OCI-LY3 (cell line): ENCODE results near the gene FAM162B.

Experiments
- H2AFZ ChIP-seq: fragments of 200-600, 300-600 bp; shearing (Covaris generic); 2 replicates; pipeline ENCODE4 v1.6.0; 2014; ENCODE audit warnings: antibody characterized with exemption, low read depth, low read length
- H3K27ac ChIP-seq: fragments of 200-600, 300-600 bp; sonication (generic); 2 replicates; pipeline ENCODE4 v1.5.1; 2014; ENCODE audit warnings: mild to moderate bottlenecking, low read length, moderate library complexity, mixed read lengths
- H3K27me3 ChIP-seq: fragments of 200-600, 300-600 bp; sonication (generic); 2 replicates; pipeline ENCODE4 v1.6.1; 2014; ENCODE audit warnings: low read depth, low read length, mixed read lengths
- H3K36me3 ChIP-seq: fragments of 200-600, 300-600 bp; sonication (generic); replicated peaks from 2 replicates; pipeline ENCODE3; 2014; ENCODE audit warnings: low read depth, low read length, mixed read lengths
- H3K4me1 ChIP-seq: fragments of 300-600, 200-600 bp; sonication (generic); 2 replicates; pipeline ENCODE4 v1.6.1; 2014; ENCODE audit warnings: low read length, mixed read lengths
- H3K4me2 ChIP-seq: fragments of 200-600, 300-600 bp; sonication (generic); 2 replicates; pipeline ENCODE4 v1.6.1; 2014; ENCODE audit warnings: low read length, mixed read lengths
- H3K4me3 ChIP-seq: fragments of 300-600, 200-600 bp; sonication (generic); 2 replicates; pipeline ENCODE4 v1.5.1; 2014; ENCODE audit warnings: antibody characterized with exemption, mild to moderate bottlenecking, low read length, moderate library complexity
- H3K79me2 ChIP-seq: fragments of 300-600, 200-600 bp; shearing (Covaris generic); 2 replicates; pipeline ENCODE4 v1.6.1; 2014; ENCODE audit warnings: mild to moderate bottlenecking, low read length, mixed read lengths
- H3K9ac ChIP-seq: fragments of 300-600, 200-600 bp; shearing (Covaris generic); 2 replicates; pipeline ENCODE4 v1.6.0; 2014; ENCODE audit warnings: mild to moderate bottlenecking, low read length, moderate library complexity
- H3K9me3 ChIP-seq: fragments of 200-600, 300-600 bp; shearing (Covaris generic); 2 replicates; pipeline ENCODE4 v1.6.1; 2014; ENCODE audit warnings: low read length, mixed read lengths; ENCODE audit not compliant: insufficient read depth
- H4K20me1 ChIP-seq: fragments of 200-600, 300-600 bp; sonication (generic); 2 replicates; pipeline ENCODE4 v1.6.1; 2016; ENCODE audit warnings: low read length, mixed read lengths; ENCODE audit not compliant: insufficient read depth
- CTCF ChIP-seq: fragments of 200-600, 300-600 bp; sonication (generic); IDR thresholded peaks from 2 replicates; pipeline ENCODE4 v1.5.1; 2014; ENCODE audit warnings: antibody characterized with exemption, low read length, low read depth
- EZH2phosphoT487 ChIP-seq: fragments of 200-600 bp; shearing (Covaris generic); IDR thresholded peaks from 2 replicates; pipeline ENCODE4 v1.6.1; 2018; ENCODE audit warnings: antibody characterized with exemption, mixed run types, low read depth

The FAM162B gene

GRCh38 chr6:116730513-116730912, 35.0 kb downstream of the FAM162B start:
- Histone ChIP-seq H4K20me1 (no peaks in the 10 kb centered on the region), H3K4me1 (no peaks in the 10 kb centered on the region), H3K9ac (no peak overlapping the region), H3K27me3 (no peaks in the 10 kb centered on the region), H3K9me3 (no peaks in the 10 kb centered on the region), H3K4me2 (no peak overlapping the region), H2AFZ (no peak overlapping the region), H3K36me3 (peaks cover 5% of the 10 kb centered on the region), H3K79me2 (no peaks in the 10 kb centered on the region), H3K4me3 (no peak overlapping the region), H3K27ac (no peak overlapping the region)
- no peak for TF ChIP-seq CTCF
- no peak for TF ChIP-seq EZH2phosphoT487

GRCh38 chr6:116726947-116727346, 38.6 kb downstream of the FAM162B start:
- no peaks in the 10 kb centered on the region for H4K20me1 ChIP-seq
- H3K4me1 ChIP-seq: no peaks in the 10 kb centered on the region
- H3K4me3 ChIP-seq: no peak overlapping the region
- no peaks in the 10 kb centered on the region for H3K79me2 ChIP-seq
- H3K9ac ChIP-seq: no peak overlapping the region
- H3K4me2 ChIP-seq: no peak overlapping the region
- no peaks in the 10 kb centered on the region for H3K27me3 ChIP-seq
- H3K9me3 ChIP-seq: no peaks in the 10 kb centered on the region
- TF ChIP-seq EZH2phosphoT487 (no peak), CTCF (no peak)
- no peak overlapping the region for H3K27ac ChIP-seq
- no peak overlapping the region for H2AFZ ChIP-seq
- peaks cover 4% of the 10 kb centered on the region for H3K36me3 ChIP-seq

GRCh38 chr6:116714761-116715160, 50.8 kb downstream of the FAM162B start:
- H3K79me2 ChIP-seq: no peaks in the 10 kb centered on the region
- TF ChIP-seq CTCF (no peak), EZH2phosphoT487 (no peak)
- no peaks in the 10 kb centered on the region for H3K4me1 ChIP-seq
- no peak overlapping the region for H3K4me2 ChIP-seq
- H3K27me3 ChIP-seq: no peaks in the 10 kb centered on the region
- no peak overlapping the region for H2AFZ ChIP-seq
- H3K9ac ChIP-seq: no peak overlapping the region
- H3K27ac ChIP-seq: no peak overlapping the region
- H4K20me1 ChIP-seq: no peaks in the 10 kb centered on the region
- no peaks in the 10 kb centered on the region for H3K9me3 ChIP-seq
- H3K36me3 ChIP-seq: peaks cover 28% of the 10 kb centered on the region
- no peak overlapping the region for H3K4me3 ChIP-seq

- Histone ChIP-seq H3K4me2 (no peak overlapping the region), H4K20me1 (no peaks in the 10 kb centered on the region), H3K36me3 (peaks cover 28% of the 10 kb centered on the region), H3K27me3 (no peaks in the 10 kb centered on the region), H3K79me2 (no peaks in the 10 kb centered on the region), H3K9ac (no peak overlapping the region), H3K9me3 (no peaks in the 10 kb centered on the region), H3K27ac (no peak overlapping the region), H2AFZ (no peak overlapping the region), H3K4me1 (no peaks in the 10 kb centered on the region), H3K4me3 (no peak overlapping the region)
- TF ChIP-seq CTCF (no peak), EZH2phosphoT487 (no peak)
Measured at GRCh38 chr6:116714296-116714695, 51.2 kb downstream of the FAM162B start.
